K562 (cell line): Measurements from ENCODE around the gene CD109. TPM values are rescaled to one million over a fixed set of nuclear protein-coding genes. Genes with fewer than 3 reads are reported as not detected.
A peak's percentile ranks its signal among the peaks of the same experiment; 100 is the strongest.

ENCODE experiments used
- BMI1 ChIP-seq: fragments of 150-350 bp; IDR thresholded peaks from 2 replicates; pipeline ENCODE4 v1.6.1; 2014; ENCODE audit warnings: low read length
- CEBPG ChIP-seq, 3 experiments: fragments of 200-800 bp in 1 of 3; sonication (Bioruptor generic) in 1 of 3; sonication (generic) in 1 of 3; formaldehyde crosslinking in 1 of 3; IDR thresholded peaks in 2 of 3; conservative IDR thresholded peaks in 1 of 3; 2 replicates each; pipeline versions ENCODE4 v1.6.1 to v1.8.0; 2016 to 2022; ENCODE audit warnings: missing compliant biosample characterization in 2 of 3, missing genetic modification characterization in 2 of 3, mild to moderate bottlenecking in 1 of 3, missing genetic modification reagents in 1 of 3
- DEAF1 ChIP-seq: fragments of 450-650 bp; formaldehyde crosslinking; IDR thresholded peaks from 2 replicates; pipeline ENCODE4 v1.4.0; 2020; ENCODE audit warnings: mild to moderate bottlenecking, moderate library complexity
- FOXP4 ChIP-seq: sonication (generic); formaldehyde crosslinking; IDR thresholded peaks from 2 replicates; pipeline ENCODE4 v1.8.0; 2022; ENCODE audit warnings: mild to moderate bottlenecking, missing genetic modification reagents, borderline replicate concordance
- ILK ChIP-seq: fragments of 450-650 bp; IDR thresholded peaks from 2 replicates; pipeline ENCODE4 v1.6.1; 2016; ENCODE audit warnings: missing genetic modification characterization, low read depth, mild to moderate bottlenecking, missing compliant biosample characterization, moderate library complexity, borderline replicate concordance
- KDM1A ChIP-seq, 2 experiments: fragments of 450-650 bp; IDR thresholded peaks; 2 replicates each; pipeline ENCODE4 v1.6.1; 2016; ENCODE audit warnings: mild to moderate bottlenecking in 2 of 2
- KLF16 ChIP-seq: IDR thresholded peaks from 2 replicates; pipeline ENCODE4 v1.6.1; 2016; ENCODE audit warnings: antibody characterized with exemption
- MEF2D ChIP-seq: conservative IDR thresholded peaks from 2 replicates; pipeline ENCODE4 v1.6.1; 2016; ENCODE audit warnings: low read depth, missing genetic modification characterization, missing compliant biosample characterization
- MTF1 ChIP-seq: fragments of 250-450 bp; sonication (Bioruptor Pico); IDR thresholded peaks from 2 replicates; pipeline ENCODE4 v1.9.0; 2021; ENCODE audit warnings: moderate library complexity, mild to moderate bottlenecking, inconsistent platforms, borderline replicate concordance
- RAD21 ChIP-seq, 2 experiments: fragments of 250-450 bp in 1 of 2; fragments of 450-650 bp in 1 of 2; sonication (Bioruptor Pico) in 1 of 2; formaldehyde crosslinking in 1 of 2; IDR thresholded peaks in 1 of 2; conservative IDR thresholded peaks in 1 of 2; 2 replicates each; pipeline versions ENCODE4 v1.4.0 to v1.8.0; 2020 to 2022; ENCODE audit warnings: mild to moderate bottlenecking in 2 of 2, moderate library complexity in 1 of 2
- RAD51 ChIP-seq: fragments of 450-650 bp; IDR thresholded peaks from 2 replicates; pipeline ENCODE4 v1.7.1; 2016; ENCODE audit warnings: low read depth, mild to moderate bottlenecking, borderline replicate concordance
- RFX5 ChIP-seq: IDR thresholded peaks from 2 replicates; pipeline ENCODE4 v1.6.1; 2011; ENCODE audit warnings: low read depth, mild to moderate bottlenecking, improper control_type of control experiment, low read length
- RNF2 ChIP-seq: sonication (generic); IDR thresholded peaks from 2 replicates; pipeline ENCODE4 v1.6.1; 2016
- SMAD4 ChIP-seq: fragments of 250-450 bp; sonication (Bioruptor Pico); conservative IDR thresholded peaks from 2 replicates; pipeline ENCODE4 v1.8.0; 2021; ENCODE audit warnings: inconsistent platforms, mild to moderate bottlenecking, moderate library complexity
- SMC3 ChIP-seq: conservative IDR thresholded peaks from 2 replicates; pipeline ENCODE4 v1.6.1; 2011; ENCODE audit warnings: low read depth, low read length, improper control_type of control experiment; ENCODE audit not compliant: insufficient read depth
- polyA plus RNA-seq, 8 experiments: library from polyadenylated mRNA; depleted of rRNA in 4 of 8; stranded (reverse) in 5 of 8; unstranded in 3 of 8; fragments of >200 nt; fragmentation: Nextera tagmentation in 2 of 8; fragmentation: Illumina TruSeq in 1 of 8; extraction: Ambion mirVana in 2 of 8; extraction: Trizol in 1 of 8; gene quantifications; 2 replicates each; pipeline versions ENCODE4 v1.2.1 to v1.2.3, GENCODE V29; 2011 to 2014; ENCODE audit warnings: inconsistent platforms in 1 of 8, missing spikeins in 1 of 8
- total RNA-seq, 7 experiments: library from RNA; depleted of rRNA in 6 of 7; stranded (reverse); fragments of >200 nt in 6 of 7; fragmentation: Illumina TruSeq in 2 of 7; extraction: Trizol in 2 of 7; gene quantifications; 2 replicates each; pipeline versions ENCODE4 v1.2.1 to v1.2.3, GENCODE V29; 2011 to 2021; ENCODE audit warnings: low replicate concordance in 1 of 7
- TF ChIP-seq, protein P1 (sequence below), 3 experiments: IDR thresholded peaks in 2 of 3; conservative IDR thresholded peaks in 1 of 3; 2 replicates each; pipeline ENCODE4 v1.5.1; 2011 to 2012; ENCODE audit warnings: low read length in 3 of 3, mild to moderate bottlenecking in 3 of 3, control low read depth in 2 of 3, improper control_type of control experiment in 1 of 3, inconsistent platforms in 1 of 3, low read depth in 1 of 3, mixed read lengths in 1 of 3, moderate library complexity in 1 of 3; ENCODE audit not compliant: insufficient read depth in 2 of 3
- TF ChIP-seq, protein P2 (sequence below): fragments of 250-450 bp; sonication (Bioruptor Pico); IDR thresholded peaks from 2 replicates; pipeline ENCODE4 v1.8.0; 2021; ENCODE audit warnings: mild to moderate bottlenecking, moderate library complexity

Gene CD109
- total and polyA plus RNA-seq, 9 of the 15 experiments (the other 6 are each of a cell fraction or from before 2014, with no cell fraction given): under 0.01 to 0.22 (median 0.11) TPM

DNA sequence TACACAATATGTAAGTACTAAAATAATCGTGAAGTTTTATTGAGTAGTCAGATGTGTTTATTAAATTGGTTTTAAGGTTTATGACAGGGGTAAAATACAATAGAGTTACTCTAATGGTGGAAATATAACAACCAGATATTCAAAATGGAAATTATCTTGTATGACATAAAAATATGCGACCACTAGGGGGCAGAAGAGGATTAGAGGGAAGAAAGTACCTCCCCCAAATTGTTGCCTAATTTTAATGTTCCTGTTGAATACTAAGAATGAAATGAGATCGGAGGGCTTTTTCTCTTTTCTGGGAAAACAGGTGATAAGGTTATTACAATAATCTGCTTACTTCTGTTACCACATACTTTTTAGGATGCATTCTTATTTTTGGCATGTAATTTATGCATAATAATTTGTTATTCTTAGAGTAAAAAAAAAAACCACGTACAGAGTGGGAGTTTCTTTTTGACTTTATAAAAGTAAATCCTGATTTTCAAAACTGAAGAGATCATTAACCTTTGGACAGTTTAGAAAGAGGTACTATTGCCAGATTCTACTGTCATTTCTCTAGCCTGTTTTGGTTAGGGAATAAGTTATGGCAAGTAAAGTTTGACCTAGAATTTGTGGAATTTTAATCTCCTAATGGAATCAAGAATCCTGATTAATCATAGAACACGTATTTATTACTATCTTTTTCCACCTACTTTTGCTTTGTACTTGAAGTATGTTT, 159.2 kb downstream of the CD109 start (continued):
- TF ChIP-seq, protein P1, sequence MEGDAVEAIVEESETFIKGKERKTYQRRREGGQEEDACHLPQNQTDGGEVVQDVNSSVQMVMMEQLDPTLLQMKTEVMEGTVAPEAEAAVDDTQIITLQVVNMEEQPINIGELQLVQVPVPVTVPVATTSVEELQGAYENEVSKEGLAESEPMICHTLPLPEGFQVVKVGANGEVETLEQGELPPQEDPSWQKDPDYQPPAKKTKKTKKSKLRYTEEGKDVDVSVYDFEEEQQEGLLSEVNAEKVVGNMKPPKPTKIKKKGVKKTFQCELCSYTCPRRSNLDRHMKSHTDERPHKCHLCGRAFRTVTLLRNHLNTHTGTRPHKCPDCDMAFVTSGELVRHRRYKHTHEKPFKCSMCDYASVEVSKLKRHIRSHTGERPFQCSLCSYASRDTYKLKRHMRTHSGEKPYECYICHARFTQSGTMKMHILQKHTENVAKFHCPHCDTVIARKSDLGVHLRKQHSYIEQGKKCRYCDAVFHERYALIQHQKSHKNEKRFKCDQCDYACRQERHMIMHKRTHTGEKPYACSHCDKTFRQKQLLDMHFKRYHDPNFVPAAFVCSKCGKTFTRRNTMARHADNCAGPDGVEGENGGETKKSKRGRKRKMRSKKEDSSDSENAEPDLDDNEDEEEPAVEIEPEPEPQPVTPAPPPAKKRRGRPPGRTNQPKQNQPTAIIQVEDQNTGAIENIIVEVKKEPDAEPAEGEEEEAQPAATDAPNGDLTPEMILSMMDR (IDR thresholded peaks at IDR 0.05 in 2 of 3, conservative IDR thresholded peaks at IDR 0.05 in 1 of 3; ENCODE audit: insufficient read depth in 2 of 3, low read depth in 1 of 3, low read length in 3 of 3): peak; percentile 44 to 77 (median 50); a peak in 4 of 6 replicates
- no peak for TF ChIP-seq KDM1A (IDR thresholded peaks at IDR 0.05)
- TF ChIP-seq MTF1: no peak
- no peak for TF ChIP-seq RFX5
- TF ChIP-seq SMC3: 0 out of 2 replicates have a peak, but pooled peaks have one; percentile 30
- no peak for TF ChIP-seq RAD51
- peak; percentile 70 to 82 for TF ChIP-seq RAD21 (CRISPR knock-in tag; conservative IDR thresholded peaks at IDR 0.05 in 1 of 2, IDR thresholded peaks at IDR 0.05 in 1 of 2)
- no peak for TF ChIP-seq KLF16
- TF ChIP-seq BMI1: no peak
- no peak for TF ChIP-seq MEF2D (tag)
- TF ChIP-seq, protein P2, sequence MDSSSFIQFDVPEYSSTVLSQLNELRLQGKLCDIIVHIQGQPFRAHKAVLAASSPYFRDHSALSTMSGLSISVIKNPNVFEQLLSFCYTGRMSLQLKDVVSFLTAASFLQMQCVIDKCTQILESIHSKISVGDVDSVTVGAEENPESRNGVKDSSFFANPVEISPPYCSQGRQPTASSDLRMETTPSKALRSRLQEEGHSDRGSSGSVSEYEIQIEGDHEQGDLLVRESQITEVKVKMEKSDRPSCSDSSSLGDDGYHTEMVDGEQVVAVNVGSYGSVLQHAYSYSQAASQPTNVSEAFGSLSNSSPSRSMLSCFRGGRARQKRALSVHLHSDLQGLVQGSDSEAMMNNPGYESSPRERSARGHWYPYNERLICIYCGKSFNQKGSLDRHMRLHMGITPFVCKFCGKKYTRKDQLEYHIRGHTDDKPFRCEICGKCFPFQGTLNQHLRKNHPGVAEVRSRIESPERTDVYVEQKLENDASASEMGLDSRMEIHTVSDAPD (CRISPR knock-in tag): no peak
- no peak for TF ChIP-seq FOXP4
- no peak for TF ChIP-seq CEBPG (CRISPR knock-in tag; IDR thresholded peaks at IDR 0.05)
- peak; percentile 61 to 87 for TF ChIP-seq CEBPG (tag; conservative IDR thresholded peaks at IDR 0.05 in 1 of 2, IDR thresholded peaks at IDR 0.05 in 1 of 2)
- TF ChIP-seq ILK: no peak
- 0 out of 2 replicates have a peak, but pooled peaks have one; percentile 65 for TF ChIP-seq DEAF1
- TF ChIP-seq RNF2: no peak
- no peak for TF ChIP-seq SMAD4 (CRISPR knock-in tag)
- TF ChIP-seq, all 486 proteins: peak for 8
